Endothelial cell of umbilical vein (primary cell): ENCODE measurements around the gene LPAR6. TPM values are rescaled to one million over a fixed set of nuclear protein-coding genes. Genes with fewer than 3 reads are reported as not detected.

Source experiments
- BruUV-seq: library from RNA; stranded (reverse); fragments of 400-500 nt; replicated peaks from 2 replicates; lab custom pipeline; 2021; lab: Mats Ljungman, UMichigan
- CTCF ChIA-PET: fragments of 300-600, 350-600 bp; sonication (Branson Sonifier 250); formaldehyde crosslinking; loops from one replicate; lab custom pipeline; 2021; ENCODE audit warnings: antibody characterized with exemption, inconsistent platforms; lab: Charles Lee
- POLR2A ChIA-PET: fragments of 300-600, 350-600 bp; sonication (Branson Sonifier 250); formaldehyde crosslinking; loops from one replicate; lab custom pipeline; 2021; ENCODE audit warnings: antibody characterized with exemption, inconsistent platforms; lab: Charles Lee
- DNase-seq: peaks from one replicate; pipeline ENCODE4 v3.0.0-alpha.2; 2011; ENCODE audit warnings: low read depth, low spot score
- FAIRE-seq: peaks from 2 replicates; lab custom pipeline; 2011; peaks lifted over from hg19 to GRCh38; lab: Jason Lieb, UNC
- H2AFZ ChIP-seq: 2 replicates; pipeline ENCODE4 v1.6.0; 2012; ENCODE audit warnings: low read depth, low read length, control low read depth, inconsistent platforms
- H3K27ac ChIP-seq: 2 replicates; pipeline ENCODE4 v1.5.1; 2011; ENCODE audit warnings: low read depth, mild to moderate bottlenecking, control low read depth, low read length, moderate library complexity; ENCODE audit not compliant: insufficient read depth
- H3K27me3 ChIP-seq, 2 experiments: 2 replicates each; pipeline versions ENCODE4 v1.6.0 to v1.6.1; 2011; ENCODE audit warnings: low read length in 2 of 2, mixed read lengths in 1 of 2; ENCODE audit not compliant: control insufficient read depth in 2 of 2, insufficient read depth in 2 of 2
- H3K36me3 ChIP-seq, 2 experiments: 2 replicates in 1 of 2; 3 replicates in 1 of 2; pipeline ENCODE4 v1.5.1; 2011; ENCODE audit warnings: low read length in 2 of 2, mild to moderate bottlenecking in 1 of 2, moderate library complexity in 1 of 2; ENCODE audit not compliant: control insufficient read depth in 2 of 2, insufficient read depth in 2 of 2; ENCODE audit errors: extremely low read depth in 1 of 2
- H3K4me1 ChIP-seq: 3 replicates; pipeline ENCODE4 v1.5.1; 2011; ENCODE audit warnings: mild to moderate bottlenecking, low read length; ENCODE audit not compliant: control insufficient read depth, insufficient read depth; ENCODE audit errors: extremely low read depth
- H3K4me2 ChIP-seq: 2 replicates; pipeline ENCODE4 v1.6.1; 2011; ENCODE audit warnings: low read length, control low read depth, mixed read lengths; ENCODE audit not compliant: insufficient read depth
- H3K4me3 ChIP-seq, 3 experiments: fragments of 200-600 bp in 1 of 3; sonication (generic), shearing (Covaris generic) in 1 of 3; replicated peaks in 1 of 3; 2 replicates each; pipeline ENCODE4 v1.5.1; 2011 to 2016; ENCODE audit warnings: control low read depth in 3 of 3, low read length in 3 of 3, mild to moderate bottlenecking in 2 of 3, inconsistent platforms in 1 of 3, low read depth in 1 of 3, moderate library complexity in 1 of 3; ENCODE audit not compliant: insufficient read depth in 1 of 3
- H3K79me2 ChIP-seq: 2 replicates; pipeline ENCODE4 v1.6.0; 2012; ENCODE audit warnings: low read length, inconsistent platforms; ENCODE audit not compliant: control insufficient read depth, insufficient read depth
- H3K9ac ChIP-seq: replicated peaks from 2 replicates; pipeline ENCODE3; 2011; ENCODE audit warnings: low read length, control low read depth; ENCODE audit not compliant: insufficient read depth; ENCODE audit errors: extremely low read depth
- H3K9me1 ChIP-seq: replicated peaks from 3 replicates; pipeline ENCODE4 v1.6.0; 2011; ENCODE audit warnings: mild to moderate bottlenecking, low read length; ENCODE audit not compliant: control insufficient read depth, insufficient read depth; ENCODE audit errors: extremely low read depth
- H3K9me3 ChIP-seq: replicated peaks from 2 replicates; pipeline ENCODE4 v1.5.1; 2012; ENCODE audit warnings: low read length, inconsistent platforms; ENCODE audit not compliant: control insufficient read depth, insufficient read depth
- H4K20me1 ChIP-seq: replicated peaks from 2 replicates; pipeline ENCODE3; 2011; ENCODE audit warnings: mild to moderate bottlenecking, low read length; ENCODE audit not compliant: control insufficient read depth, insufficient read depth; ENCODE audit errors: extremely low read depth
- CTCF ChIP-seq, 2 donors: IDR thresholded peaks; 1 replicate in 1 of 2; 2 replicates in 1 of 2; pipeline ENCODE4 v1.5.1; 2011; ENCODE audit warnings: low read length in 2 of 2, mild to moderate bottlenecking in 2 of 2, moderate library complexity in 2 of 2, control low read depth in 1 of 2, inconsistent platforms in 1 of 2, low read depth in 1 of 2; ENCODE audit not compliant: insufficient read depth in 1 of 2; ENCODE audit errors: extremely low read depth in 1 of 2
- EZH2 ChIP-seq: IDR thresholded peaks from 2 replicates; pipeline ENCODE4 v1.6.1; 2012; ENCODE audit warnings: borderline replicate concordance, low read depth, mild to moderate bottlenecking, moderate library complexity, low read length, inconsistent platforms; ENCODE audit not compliant: severe bottlenecking
- FOS ChIP-seq: IDR thresholded peaks from 2 replicates; pipeline ENCODE4 v1.6.1; 2011; ENCODE audit warnings: mild to moderate bottlenecking, low read length, moderate library complexity, borderline replicate concordance; ENCODE audit not compliant: insufficient read depth
- GATA2 ChIP-seq: IDR thresholded peaks from 2 replicates; pipeline ENCODE4 v1.7.0; 2011; ENCODE audit warnings: low read depth, mild to moderate bottlenecking, moderate library complexity, mixed read lengths, low read length; ENCODE audit not compliant: insufficient read length, insufficient read depth
- JUN ChIP-seq: IDR thresholded peaks from 2 replicates; pipeline ENCODE4 v1.6.1; 2011; ENCODE audit warnings: borderline replicate concordance, low read depth; ENCODE audit not compliant: insufficient read length, insufficient read depth
- MAX ChIP-seq: IDR thresholded peaks from 2 replicates; pipeline ENCODE4 v1.6.1; 2011; ENCODE audit not compliant: insufficient read depth, insufficient read length
- MYC ChIP-seq: IDR thresholded peaks from one replicate; pipeline ENCODE4 v1.6.1; 2011; ENCODE audit warnings: mild to moderate bottlenecking, low read depth, low read length
- POLR2A ChIP-seq: IDR thresholded peaks from 2 replicates; pipeline ENCODE4 v1.6.1; 2012; ENCODE audit warnings: low read depth, mild to moderate bottlenecking, control low read depth, low read length
- POLR2AphosphoS5 ChIP-seq: IDR thresholded peaks from 2 replicates; pipeline ENCODE4 v1.6.1; 2012; ENCODE audit warnings: low read depth, mild to moderate bottlenecking, control low read depth, low read length, moderate library complexity; ENCODE audit not compliant: insufficient read depth
- dilution Hi-C: fragments of 300-500 bp; cut with MboI; formaldehyde crosslinking; loops from one replicate; pipeline ENCODE4 v1.15.0; 2019; ENCODE audit warnings: low sequenced_read_pairs; ENCODE audit not compliant: extremely low pct_ligation_motif_present
- intact Hi-C: fragments of 100-400 bp; cut with micrococcal nuclease; formaldehyde crosslinking; loops from one replicate; pipeline ENCODE4 v1.10.0; 2022
- polyA plus RNA-seq, 4 experiments: library from polyadenylated mRNA; depleted of rRNA in 3 of 4; stranded (reverse) in 3 of 4; unstranded in 1 of 4; fragments of >200 nt; gene quantifications; 2 replicates each; pipeline versions ENCODE4 v1.2.1 to v1.2.3, GENCODE V29; 2011 to 2012; ENCODE audit warnings: missing spikeins in 1 of 4
- total RNA-seq: library from RNA; stranded (reverse); gene quantifications from 2 replicates; pipeline ENCODE4 v1.2.3, GENCODE V29; 2021

Gene LPAR6
- total and polyA plus RNA-seq, 2 donors (not counting 3 experiments of a cell fraction or from before 2014, with no cell fraction given) = 14.5 to 22.9 TPM

DNA sequence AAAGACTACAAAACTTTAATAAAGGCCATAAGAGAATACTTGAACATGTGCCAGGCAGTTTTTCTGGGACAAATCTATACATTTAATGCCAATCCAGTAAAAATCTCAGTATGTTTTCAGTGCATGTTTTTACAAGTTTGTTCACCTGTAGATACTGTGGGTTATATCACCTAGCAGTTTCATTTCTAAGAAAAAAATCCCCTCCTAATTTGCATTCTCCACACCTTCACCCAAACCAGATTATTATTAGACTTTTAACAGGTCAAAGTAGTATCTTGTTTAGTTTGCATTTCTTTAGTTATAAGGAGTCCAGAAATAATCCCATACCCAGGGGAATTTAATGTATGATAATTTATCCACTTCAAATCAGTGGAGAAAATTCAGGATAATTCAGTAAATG, 17.0 kb upstream of the LPAR6 start:
- intact Hi-C loops (loop anchor here (2.0 kb wide), 1 partner anchor 17 kb away; the partner anchor contains the start of gene LPAR6), dilution Hi-C loops (no loop called here)
- Histone ChIP-seq H3K36me3 (no peaks in the 10 kb centered on the region), H3K27me3 (no peaks in the 10 kb centered on the region), H3K27ac (no peak overlapping the region), H3K9ac (no peak overlapping the region), H3K79me2 (no peaks in the 10 kb centered on the region), H3K4me2 (no peak overlapping the region), H3K4me1 (peaks cover 24% of the 10 kb centered on the region), H4K20me1 (no peaks in the 10 kb centered on the region), H2AFZ (no peak overlapping the region), H3K9me3 (no peaks in the 10 kb centered on the region), H3K4me3 (no peak overlapping the region), H3K9me1 (no peaks in the 10 kb centered on the region)
- TF ChIP-seq EZH2 = no peak
- no peak for TF ChIP-seq POLR2AphosphoS5
- TF ChIP-seq FOS = no peak
- no peak for TF ChIP-seq JUN
- TF ChIP-seq CTCF (IDR thresholded peaks at IDR 0.05; ENCODE audit: extremely low read depth in 1 of 2, insufficient read depth in 1 of 2, low read depth in 1 of 2, low read length in 2 of 2) = no peak
- no peak for TF ChIP-seq MYC
- no peak for TF ChIP-seq POLR2A
- TF ChIP-seq MAX = no peak
- no peak for TF ChIP-seq GATA2
- FAIRE-seq (no peak), DNase-seq (no peak)
- CTCF ChIA-PET = interaction anchor here (1.8 kb wide), 1 partner anchor 150 kb away, joined by 7 read pairs; no protein-coding TSS in a partner anchor
- no TSS peak for BruUV-seq
- POLR2A ChIA-PET = no interaction called here
